Sigmoid colon (tissue), 4 donors: Measurements from ENCODE around the gene NCR2.

Experiments used
- EP300 ChIP-seq, 4 donors: sonication (generic); formaldehyde crosslinking; IDR thresholded peaks; one replicate each; pipeline ENCODE4 v1.6.1; 2017; ENCODE audit warnings: antibody characterized with exemption in 4 of 4
- POLR2A ChIP-seq, 2 donors: fragments of 450-650 bp; IDR thresholded peaks; one replicate each; pipeline ENCODE4 v1.6.1; 2016; ENCODE audit warnings: antibody characterized with exemption in 2 of 2, mild to moderate bottlenecking in 2 of 2, moderate library complexity in 2 of 2
- POLR2AphosphoS5 ChIP-seq, 4 donors: sonication (generic); formaldehyde crosslinking; IDR thresholded peaks; one replicate each; pipeline ENCODE4 v1.6.1; 2017; ENCODE audit warnings: antibody characterized with exemption in 4 of 4
- TF ChIP-seq, protein P1 (sequence below), 4 experiments: fragments of 450-650 bp in 3 of 4; fragments of 200-600 bp in 1 of 4; IDR thresholded peaks; one replicate each; pipeline ENCODE4 v1.5.1; 2016 to 2019; ENCODE audit warnings: antibody characterized with exemption in 4 of 4, mild to moderate bottlenecking in 3 of 4, moderate library complexity in 2 of 4

DNA sequence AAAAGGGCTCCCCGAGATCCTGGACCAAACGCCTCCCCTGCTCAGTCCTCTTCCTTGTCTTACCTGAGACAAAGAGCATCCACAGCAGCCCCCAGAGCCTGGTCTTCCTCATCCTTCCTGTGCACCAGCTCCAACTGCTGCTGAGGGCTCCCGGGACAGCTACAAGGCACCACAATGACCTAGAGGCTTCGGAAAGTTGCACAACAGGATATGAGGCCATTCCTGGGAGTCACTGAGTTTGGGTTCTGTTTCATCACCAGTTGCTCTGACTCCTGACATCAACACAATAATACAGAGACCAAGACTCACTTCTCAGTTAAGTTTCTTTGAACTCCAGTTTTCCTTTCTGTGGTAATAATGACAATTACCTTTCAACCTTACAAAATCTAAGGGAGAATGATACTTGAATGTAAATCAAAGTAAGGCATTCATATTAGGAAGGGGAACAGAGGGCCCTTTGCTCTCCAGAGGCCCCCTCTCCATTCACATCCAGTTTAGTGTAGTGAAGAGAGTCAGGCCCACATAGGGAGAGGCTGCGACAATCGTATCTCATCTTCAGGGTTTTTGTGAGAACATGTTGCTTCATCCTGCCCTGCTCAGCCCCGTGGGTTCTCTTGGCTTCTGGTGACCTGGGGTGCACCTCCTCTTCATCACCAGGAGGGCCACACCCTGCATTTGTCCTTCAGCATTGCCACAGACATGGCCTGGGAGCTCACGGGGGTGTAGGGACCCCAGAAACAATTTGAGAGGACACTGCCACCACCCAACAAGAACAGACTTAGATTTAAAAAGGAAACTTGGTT is 48.7 kb upstream of the NCR2 start, which contains the start of gene TREM1:
- TF ChIP-seq, protein P1, sequence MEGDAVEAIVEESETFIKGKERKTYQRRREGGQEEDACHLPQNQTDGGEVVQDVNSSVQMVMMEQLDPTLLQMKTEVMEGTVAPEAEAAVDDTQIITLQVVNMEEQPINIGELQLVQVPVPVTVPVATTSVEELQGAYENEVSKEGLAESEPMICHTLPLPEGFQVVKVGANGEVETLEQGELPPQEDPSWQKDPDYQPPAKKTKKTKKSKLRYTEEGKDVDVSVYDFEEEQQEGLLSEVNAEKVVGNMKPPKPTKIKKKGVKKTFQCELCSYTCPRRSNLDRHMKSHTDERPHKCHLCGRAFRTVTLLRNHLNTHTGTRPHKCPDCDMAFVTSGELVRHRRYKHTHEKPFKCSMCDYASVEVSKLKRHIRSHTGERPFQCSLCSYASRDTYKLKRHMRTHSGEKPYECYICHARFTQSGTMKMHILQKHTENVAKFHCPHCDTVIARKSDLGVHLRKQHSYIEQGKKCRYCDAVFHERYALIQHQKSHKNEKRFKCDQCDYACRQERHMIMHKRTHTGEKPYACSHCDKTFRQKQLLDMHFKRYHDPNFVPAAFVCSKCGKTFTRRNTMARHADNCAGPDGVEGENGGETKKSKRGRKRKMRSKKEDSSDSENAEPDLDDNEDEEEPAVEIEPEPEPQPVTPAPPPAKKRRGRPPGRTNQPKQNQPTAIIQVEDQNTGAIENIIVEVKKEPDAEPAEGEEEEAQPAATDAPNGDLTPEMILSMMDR (IDR thresholded peaks at IDR 0.05) = no peak
- TF ChIP-seq POLR2AphosphoS5 (IDR thresholded peaks at IDR 0.05) = peak in 1 of 4 donors; percentile 62
- no peak for TF ChIP-seq POLR2A (IDR thresholded peaks at IDR 0.05)
- peak in 1 of 4 donors; percentile 6 for TF ChIP-seq EP300 (IDR thresholded peaks at IDR 0.05)
